MM.1S (cell line): Measurements from ENCODE around the gene P2RX5.
"Not testable (repeated sequence)": the region's sequence is repeated elsewhere in the genome, so short reads cannot be mapped to it uniquely, and the experiment has no call there.

Experiments used
- DNase-seq: peaks from one replicate; pipeline ENCODE4 v3.0.0-alpha.2; 2015
- H2AFZ ChIP-seq: fragments of 300-600 bp; sonication (generic); 2 replicates; pipeline ENCODE4 v1.6.0; 2016; ENCODE audit warnings: antibody characterized with exemption, low read length
- H3F3A ChIP-seq: fragments of 300-600 bp; sonication (generic); 2 replicates; pipeline ENCODE4 v1.6.1; 2016; ENCODE audit warnings: mild to moderate bottlenecking, antibody characterized with exemption, low read length, moderate library complexity, mixed read lengths; ENCODE audit not compliant: insufficient read depth
- H3K27ac ChIP-seq: fragments of 300-600 bp; sonication (generic); 2 replicates; pipeline ENCODE4 v1.5.1; 2016; ENCODE audit warnings: mild to moderate bottlenecking, low read length
- H3K27me3 ChIP-seq: fragments of 300-600 bp; sonication (generic); replicated peaks from 2 replicates; pipeline ENCODE4 v1.6.0; 2016; ENCODE audit warnings: low read length; ENCODE audit not compliant: insufficient read depth
- H3K36me3 ChIP-seq: fragments of 300-600 bp; sonication (generic); replicated peaks from 2 replicates; pipeline ENCODE4 v1.6.1; 2016; ENCODE audit warnings: mild to moderate bottlenecking, low read length, mixed read lengths; ENCODE audit not compliant: insufficient read depth
- H3K4me1 ChIP-seq: fragments of 300-600 bp; sonication (generic); 2 replicates; pipeline ENCODE4 v1.6.1; 2016; ENCODE audit warnings: low read length, mixed read lengths
- H3K4me2 ChIP-seq: fragments of 300-600 bp; sonication (generic); 2 replicates; pipeline ENCODE4 v1.6.0; 2016; ENCODE audit warnings: low read depth, low read length
- H3K4me3 ChIP-seq: fragments of 300-600 bp; sonication (generic); 2 replicates; pipeline ENCODE4 v1.5.1; 2016; ENCODE audit warnings: low read length, mixed read lengths
- H3K79me2 ChIP-seq: fragments of 300-600 bp; sonication (generic); 2 replicates; pipeline ENCODE4 v1.6.1; 2016; ENCODE audit warnings: mixed run types, low read length, mixed read lengths
- H3K9ac ChIP-seq: fragments of 300-600 bp; sonication (generic); 2 replicates; pipeline ENCODE4 v1.6.1; 2016; ENCODE audit warnings: low read length, mixed read lengths
- H3K9me2 ChIP-seq: fragments of 300-600 bp; sonication (generic); replicated peaks from 2 replicates; pipeline ENCODE4 v1.6.1; 2016; ENCODE audit warnings: mild to moderate bottlenecking, low read length, mixed read lengths; ENCODE audit not compliant: insufficient read depth
- H3K9me3 ChIP-seq: fragments of 300-600 bp; sonication (generic); replicated peaks from 2 replicates; pipeline ENCODE4 v1.6.1; 2016; ENCODE audit warnings: mild to moderate bottlenecking, low read length, mixed read lengths; ENCODE audit not compliant: insufficient read depth
- H4K20me1 ChIP-seq: fragments of 300-600 bp; sonication (generic); 2 replicates; pipeline ENCODE4 v1.6.1; 2016; ENCODE audit warnings: mild to moderate bottlenecking, low read length, moderate library complexity, mixed read lengths; ENCODE audit not compliant: insufficient read depth
- EZH2 ChIP-seq: fragments of 300-600 bp; sonication (generic); optimal IDR thresholded peaks from 2 replicates; pipeline ENCODE3; 2017; ENCODE audit warnings: low read depth, mild to moderate bottlenecking, antibody characterized with exemption, low read length, mixed read lengths
- EZH2phosphoT487 ChIP-seq: fragments of 300-600 bp; sonication (generic); IDR thresholded peaks from 2 replicates; pipeline ENCODE4 v1.6.1; 2018; ENCODE audit warnings: antibody characterized with exemption, low read length
- TF ChIP-seq, protein P1 (sequence below): fragments of 300-600 bp; sonication (generic); IDR thresholded peaks from 2 replicates; pipeline ENCODE4 v1.5.1; 2016; ENCODE audit warnings: antibody characterized with exemption, low read length, mixed read lengths

Gene P2RX5

DNA sequence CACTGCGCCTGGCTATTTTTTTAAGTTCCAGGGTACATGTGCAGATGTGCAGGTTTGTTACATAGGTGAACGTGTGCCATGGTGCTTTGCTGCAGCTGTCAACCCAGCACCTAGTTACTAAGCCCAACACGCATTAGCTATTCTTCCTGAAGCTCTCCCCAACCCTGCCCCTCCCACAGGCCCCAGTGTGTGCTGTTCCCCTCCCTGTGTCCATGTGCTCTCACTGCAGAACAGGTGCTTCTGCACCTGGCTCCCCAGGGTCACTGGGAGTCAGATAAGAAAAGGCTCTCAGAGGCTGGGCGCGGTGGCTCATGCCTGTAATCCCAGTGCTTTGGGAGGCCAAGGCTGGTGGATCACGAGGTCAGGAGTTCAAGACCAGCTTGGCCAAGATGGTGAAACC is 33.9 kb upstream of the P2RX5 start:
- no peak for DNase-seq
- Histone ChIP-seq H3K79me2 (peaks cover 36% of the 10 kb centered on the region), H3K9me3 (no peaks in the 10 kb centered on the region), H3F3A (no peaks in the 10 kb centered on the region), H3K27me3 (no peaks in the 10 kb centered on the region), H3K4me1 (peaks cover 10% of the 10 kb centered on the region), H3K9me2 (no peaks in the 10 kb centered on the region), H3K4me2 (no peak overlapping the region), H2AFZ (no peak overlapping the region), H3K4me3 (no peak overlapping the region), H4K20me1 (no peaks in the 10 kb centered on the region), H3K9ac (no peak overlapping the region), H3K27ac (no peak overlapping the region), H3K36me3 (no peaks in the 10 kb centered on the region; the same call in 1 of the 2 replicates)
- TF ChIP-seq EZH2 (no peak), EZH2phosphoT487 (no peak)
- TF ChIP-seq, protein P1, sequence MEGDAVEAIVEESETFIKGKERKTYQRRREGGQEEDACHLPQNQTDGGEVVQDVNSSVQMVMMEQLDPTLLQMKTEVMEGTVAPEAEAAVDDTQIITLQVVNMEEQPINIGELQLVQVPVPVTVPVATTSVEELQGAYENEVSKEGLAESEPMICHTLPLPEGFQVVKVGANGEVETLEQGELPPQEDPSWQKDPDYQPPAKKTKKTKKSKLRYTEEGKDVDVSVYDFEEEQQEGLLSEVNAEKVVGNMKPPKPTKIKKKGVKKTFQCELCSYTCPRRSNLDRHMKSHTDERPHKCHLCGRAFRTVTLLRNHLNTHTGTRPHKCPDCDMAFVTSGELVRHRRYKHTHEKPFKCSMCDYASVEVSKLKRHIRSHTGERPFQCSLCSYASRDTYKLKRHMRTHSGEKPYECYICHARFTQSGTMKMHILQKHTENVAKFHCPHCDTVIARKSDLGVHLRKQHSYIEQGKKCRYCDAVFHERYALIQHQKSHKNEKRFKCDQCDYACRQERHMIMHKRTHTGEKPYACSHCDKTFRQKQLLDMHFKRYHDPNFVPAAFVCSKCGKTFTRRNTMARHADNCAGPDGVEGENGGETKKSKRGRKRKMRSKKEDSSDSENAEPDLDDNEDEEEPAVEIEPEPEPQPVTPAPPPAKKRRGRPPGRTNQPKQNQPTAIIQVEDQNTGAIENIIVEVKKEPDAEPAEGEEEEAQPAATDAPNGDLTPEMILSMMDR: no peak

DNA sequence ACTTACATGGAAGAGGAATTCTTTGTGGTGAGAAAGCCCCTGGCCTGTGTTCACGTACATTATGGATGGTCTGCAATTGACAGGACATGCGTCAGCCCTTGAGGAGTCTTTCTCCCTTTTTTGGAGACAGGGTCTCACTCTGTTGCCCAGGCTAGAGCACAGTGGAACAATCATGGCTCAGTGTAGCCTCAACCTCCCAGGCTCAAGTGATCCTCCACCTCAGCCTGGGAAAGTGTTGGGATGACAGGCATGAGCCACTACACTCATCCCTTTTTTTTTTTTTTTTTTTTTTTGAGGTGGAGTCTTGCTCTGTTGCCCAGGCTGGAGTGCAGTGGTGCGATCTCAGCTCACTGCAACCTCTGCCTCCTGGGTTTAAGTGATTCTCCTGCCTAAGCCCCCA is 32.1 kb upstream of the P2RX5 start:
- H2AFZ ChIP-seq, H3K36me3 ChIP-seq, H3K4me3 ChIP-seq, H3K9me3 ChIP-seq, H3K9ac ChIP-seq, H3F3A ChIP-seq, H4K20me1 ChIP-seq, H3K27me3 ChIP-seq, H3K27ac ChIP-seq, H3K9me2 ChIP-seq, DNase-seq, H3K4me2 ChIP-seq: not testable (repeated sequence)
- H3K79me2 ChIP-seq: peaks cover 52% of the 10 kb centered on the region
- peaks cover 13% of the 10 kb centered on the region for H3K4me1 ChIP-seq

DNA sequence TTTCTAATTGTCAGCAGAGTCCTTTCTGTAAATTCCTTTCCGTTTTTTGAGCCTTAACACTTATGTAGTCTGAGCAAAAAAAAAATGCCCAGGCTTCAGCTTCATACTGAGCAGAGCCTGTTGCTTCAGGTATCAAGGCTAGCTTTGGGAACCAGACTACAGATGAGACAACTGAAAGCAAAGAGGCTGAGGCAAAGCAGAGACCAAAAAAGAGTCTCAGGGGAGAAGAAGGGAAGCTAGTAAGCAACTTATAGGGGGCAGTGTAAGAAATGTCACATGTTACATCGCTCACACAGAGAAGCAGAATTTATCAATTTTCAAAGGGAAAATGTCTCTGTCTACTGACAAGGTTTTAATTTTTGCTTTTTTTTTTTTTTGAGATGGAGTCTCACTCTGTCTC is 31.1 kb upstream of the P2RX5 start:
- no peaks in the 10 kb centered on the region for H3K9me3 ChIP-seq
- no peak for DNase-seq
- no peaks in the 10 kb centered on the region for H3K27me3 ChIP-seq
- H3K4me2 ChIP-seq: no peak overlapping the region
- H3K4me1 ChIP-seq: peaks cover 18% of the 10 kb centered on the region
- H4K20me1 ChIP-seq: no peaks in the 10 kb centered on the region
- no peak overlapping the region for H3K27ac ChIP-seq
- no peak overlapping the region for H3K4me3 ChIP-seq
- H2AFZ ChIP-seq: no peak overlapping the region
- H3F3A ChIP-seq: 0 out of 2 replicates have a peak, but pooled peaks cover 4% of the 10 kb centered on the region
- H3K9ac ChIP-seq: no peak overlapping the region
- peaks cover 60% of the 10 kb centered on the region for H3K79me2 ChIP-seq
- TF ChIP-seq EZH2phosphoT487: no peak
- TF ChIP-seq, protein P1: no peak
- no peaks in the 10 kb centered on the region; the same call in 1 of the 2 replicates for H3K36me3 ChIP-seq
- no peaks in the 10 kb centered on the region for H3K9me2 ChIP-seq

DNA sequence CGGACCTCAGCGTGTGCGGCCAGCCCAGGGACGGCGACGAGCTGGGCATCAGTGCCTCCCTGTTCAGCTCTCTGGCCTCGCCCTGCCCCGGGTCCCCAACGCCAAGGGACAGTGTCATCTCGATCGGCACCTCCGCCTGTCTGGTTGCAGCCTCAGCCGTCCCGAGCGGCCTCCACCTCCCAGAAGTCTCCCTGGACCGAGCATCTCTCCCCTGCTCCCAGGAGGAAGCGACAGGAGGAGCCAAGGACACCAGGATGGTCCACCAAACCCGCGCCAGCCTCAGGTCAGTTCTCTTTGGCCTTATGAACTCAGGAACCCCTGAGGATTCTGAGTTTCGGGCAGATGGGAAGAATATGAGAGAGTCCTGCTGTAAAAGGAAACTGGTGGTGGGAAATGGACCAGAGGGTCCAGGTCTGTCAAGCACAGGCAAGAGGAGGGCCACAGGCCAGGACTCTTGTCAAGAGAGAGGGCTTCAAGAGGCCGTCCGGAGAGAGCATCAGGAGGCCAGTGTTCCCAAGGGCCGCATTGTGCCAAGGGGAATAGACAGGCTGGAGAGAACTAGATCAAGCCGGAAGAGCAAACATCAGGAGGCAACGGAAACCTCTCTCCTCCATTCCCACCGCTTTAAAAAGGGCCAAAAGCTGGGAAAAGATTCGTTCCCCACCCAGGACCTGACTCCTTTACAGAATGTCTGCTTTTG is 28.6 kb upstream of the P2RX5 start:
- no peaks in the 10 kb centered on the region for H3K27me3 ChIP-seq
- peak overlapping the region; percentile 90 for H3K4me3 ChIP-seq
- no peak for DNase-seq
- no peaks in the 10 kb centered on the region for H3K9me3 ChIP-seq
- TF ChIP-seq EZH2phosphoT487: no peak
- TF ChIP-seq EZH2: no peak
- TF ChIP-seq, protein P1: no peak
- no peaks in the 10 kb centered on the region for H3K9me2 ChIP-seq
- peak overlapping the region; percentile 77 for H2AFZ ChIP-seq
- 0 out of 2 replicates have a peak, but pooled peaks cover 4% of the 10 kb centered on the region for H3F3A ChIP-seq
- no peaks in the 10 kb centered on the region; the same call in 1 of the 2 replicates for H3K36me3 ChIP-seq
- no peaks in the 10 kb centered on the region for H4K20me1 ChIP-seq
- H3K4me1 ChIP-seq: peaks cover 18% of the 10 kb centered on the region
- H3K9ac ChIP-seq: peak overlapping the region; percentile 84
- no peak overlapping the region for H3K27ac ChIP-seq
- H3K79me2 ChIP-seq: peaks cover 60% of the 10 kb centered on the region
- peak overlapping the region; percentile 99 for H3K4me2 ChIP-seq
